HG03025 (cell line): ENCODE data around the gene CD320.
"Not testable (repeated sequence)": the region's sequence is repeated elsewhere in the genome, so short reads cannot be mapped to it uniquely, and the experiment has no call there.

Experiments
- ATAC-seq: cut with Tn5 transposase; IDR thresholded peaks from one replicate; pipeline ENCODE4 v1.9.1; 2021; ENCODE audit warnings: mild to moderate bottlenecking, moderate library complexity; ENCODE audit not compliant: unreplicated experiment, low FRiP score

CD320 gene

GRCh38 chr19:8307965-8308866 is at the start of gene CD320:
TSS of gene CD320 (minus strand) at chr19:8308358. CDS start at chr19:8308290, 68 bp downstream.
- peak; percentile 48 for ATAC-seq

- no peak for ATAC-seq
Measured at GRCh38 chr19:8357007-8357521, 48.9 kb upstream of the CD320 start.

GRCh38 chr19:8355631-8356402 is 47.7 kb upstream of the CD320 start:
- no peak for ATAC-seq

- ATAC-seq: not testable (repeated sequence)
Measured at GRCh38 chr19:8352845-8353244, 44.7 kb upstream of the CD320 start.

- no peak for ATAC-seq
Measured at GRCh38 chr19:8352134-8352827, 44.1 kb upstream of the CD320 start.

GRCh38 chr19:8349629-8350372 is 41.6 kb upstream of the CD320 start:
- not testable (repeated sequence) for ATAC-seq

GRCh38 chr19:8343483-8343844 is 35.3 kb upstream of the CD320 start:
- no peak for ATAC-seq

- peak; percentile 68 for ATAC-seq
Measured at GRCh38 chr19:8342684-8343482, 34.7 kb upstream of the CD320 start, which contains the start of gene KANK3. TSS of gene KANK3 (minus strand) at chr19:8343262. CDS start at chr19:8337828, 5,434 bp downstream.

GRCh38 chr19:8342316-8342683 is 34.1 kb upstream of the CD320 start:
- ATAC-seq: no peak

- not testable (repeated sequence) for ATAC-seq
Measured at GRCh38 chr19:8341504-8341903, 33.3 kb upstream of the CD320 start.

- ATAC-seq: no peak
Measured at GRCh38 chr19:8340341-8341096, 32.4 kb upstream of the CD320 start.

- no peak for ATAC-seq
Measured at GRCh38 chr19:8338835-8339234, 30.7 kb upstream of the CD320 start.

GRCh38 chr19:8337728-8338127 is 29.6 kb upstream of the CD320 start:
- no peak for ATAC-seq

- no peak for ATAC-seq
Measured at GRCh38 chr19:8336660-8337059, 28.5 kb upstream of the CD320 start.

- ATAC-seq: no peak
Measured at GRCh38 chr19:8336072-8336569, 28.0 kb upstream of the CD320 start.

- ATAC-seq: no peak
Measured at GRCh38 chr19:8335343-8336071, 27.3 kb upstream of the CD320 start.

- no peak for ATAC-seq
Measured at GRCh38 chr19:8334458-8335342, 26.5 kb upstream of the CD320 start.
